SU-DHL-6 (cell line): ENCODE results near the gene IL1RL1.

Source experiments
- EZH2phosphoT487 ChIP-seq: fragments of 200-600 bp; sonication (generic), shearing (Covaris generic); conservative IDR thresholded peaks from 2 replicates; pipeline ENCODE4 v1.6.1; 2018; ENCODE audit warnings: mild to moderate bottlenecking, antibody characterized with exemption, low read length, moderate library complexity, mixed read lengths
- TF ChIP-seq, protein P1 (sequence below): fragments of 200-600 bp; sonication (generic); IDR thresholded peaks from one replicate; pipeline ENCODE4 v1.5.1; 2017; ENCODE audit warnings: antibody characterized with exemption, mild to moderate bottlenecking, low read length, moderate library complexity; ENCODE audit not compliant: insufficient read depth, poor library complexity, severe bottlenecking

GRCh38 chr2:102399499-102400141 is 88.3 kb downstream of the IL1RL1 start:
- TF ChIP-seq, protein P1, sequence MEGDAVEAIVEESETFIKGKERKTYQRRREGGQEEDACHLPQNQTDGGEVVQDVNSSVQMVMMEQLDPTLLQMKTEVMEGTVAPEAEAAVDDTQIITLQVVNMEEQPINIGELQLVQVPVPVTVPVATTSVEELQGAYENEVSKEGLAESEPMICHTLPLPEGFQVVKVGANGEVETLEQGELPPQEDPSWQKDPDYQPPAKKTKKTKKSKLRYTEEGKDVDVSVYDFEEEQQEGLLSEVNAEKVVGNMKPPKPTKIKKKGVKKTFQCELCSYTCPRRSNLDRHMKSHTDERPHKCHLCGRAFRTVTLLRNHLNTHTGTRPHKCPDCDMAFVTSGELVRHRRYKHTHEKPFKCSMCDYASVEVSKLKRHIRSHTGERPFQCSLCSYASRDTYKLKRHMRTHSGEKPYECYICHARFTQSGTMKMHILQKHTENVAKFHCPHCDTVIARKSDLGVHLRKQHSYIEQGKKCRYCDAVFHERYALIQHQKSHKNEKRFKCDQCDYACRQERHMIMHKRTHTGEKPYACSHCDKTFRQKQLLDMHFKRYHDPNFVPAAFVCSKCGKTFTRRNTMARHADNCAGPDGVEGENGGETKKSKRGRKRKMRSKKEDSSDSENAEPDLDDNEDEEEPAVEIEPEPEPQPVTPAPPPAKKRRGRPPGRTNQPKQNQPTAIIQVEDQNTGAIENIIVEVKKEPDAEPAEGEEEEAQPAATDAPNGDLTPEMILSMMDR: no peak
- TF ChIP-seq EZH2phosphoT487: no peak
